GM12891 (cell line): ENCODE measurements around the gene CAMTA1.

Experiments
- DNase-seq: peaks from one replicate; pipeline ENCODE4 v3.0.0; 2011; ENCODE audit warnings: low spot score; ENCODE audit not compliant: insufficient read length
- FAIRE-seq: peaks from 2 replicates; lab custom pipeline; 2011; peaks lifted over from hg19 to GRCh38; lab: Jason Lieb, UNC
- PAX5 ChIP-seq: IDR thresholded peaks from 2 replicates; pipeline ENCODE4 v1.6.1; 2011; ENCODE audit warnings: low read length, moderate library complexity, mild to moderate bottlenecking; ENCODE audit not compliant: insufficient read depth, severe bottlenecking
- POLR2A ChIP-seq: IDR thresholded peaks from 2 replicates; pipeline ENCODE4 v1.6.1; 2011; ENCODE audit warnings: low read depth, low read length, control low read depth
- POLR2AphosphoS5 ChIP-seq: IDR thresholded peaks from 2 replicates; pipeline ENCODE4 v1.6.1; 2011; ENCODE audit warnings: low read depth, low read length, control low read depth
- POU2F2 ChIP-seq: IDR thresholded peaks from 2 replicates; pipeline ENCODE4 v1.6.1; 2011; ENCODE audit warnings: low read depth, mild to moderate bottlenecking, control low read depth, low read length, moderate library complexity
- SPI1 ChIP-seq: IDR thresholded peaks from 2 replicates; pipeline ENCODE4 v1.6.1; 2011; ENCODE audit warnings: low read depth, low read length, control low read depth
- TAF1 ChIP-seq: IDR thresholded peaks from 2 replicates; pipeline ENCODE4 v1.6.1; 2011; ENCODE audit warnings: low read depth, low read length, control low read depth

Gene CAMTA1

GRCh38 chr1:7669559-7670311 lies 884.5 kb downstream of the CAMTA1 start:
- DNase-seq (peak; percentile 80), FAIRE-seq (peak; percentile 50)
- TF ChIP-seq POLR2AphosphoS5 (no peak), SPI1 (no peak), PAX5 (no peak)

- DNase-seq (no peak), FAIRE-seq (no peak)
- TF ChIP-seq TAF1 (no peak), POLR2AphosphoS5 (no peak), POLR2A (no peak), PAX5 (no peak), POU2F2 (no peak), SPI1 (no peak)
Measured at GRCh38 chr1:7670334-7671145, 885.3 kb downstream of the CAMTA1 start.

GRCh38 chr1:7671146-7671465 lies 885.9 kb downstream of the CAMTA1 start:
- FAIRE-seq (no peak), DNase-seq (no peak)
- TF ChIP-seq TAF1 (no peak), POLR2A (no peak), PAX5 (no peak)

- FAIRE-seq, result no peak
- no peak for TF ChIP-seq POLR2A
- TF ChIP-seq PAX5, result no peak
- no peak for TF ChIP-seq POLR2AphosphoS5
- TF ChIP-seq SPI1, result no peak
- no peak for TF ChIP-seq TAF1
- no peak for DNase-seq
Measured at GRCh38 chr1:7671676-7672075, 886.4 kb downstream of the CAMTA1 start.

GRCh38 chr1:7672864-7673263 lies 887.6 kb downstream of the CAMTA1 start:
- DNase-seq (no peak), FAIRE-seq (no peak)
- TF ChIP-seq POLR2AphosphoS5, result no peak

GRCh38 chr1:7674972-7675371 lies 889.7 kb downstream of the CAMTA1 start:
- DNase-seq (no peak), FAIRE-seq (no peak)
- no peak for TF ChIP-seq PAX5
- no peak for TF ChIP-seq POU2F2
- TF ChIP-seq POLR2A, result no peak
- TF ChIP-seq POLR2AphosphoS5, result no peak
- TF ChIP-seq SPI1, result no peak
- TF ChIP-seq TAF1, result no peak

GRCh38 chr1:7675431-7676273 lies 890.4 kb downstream of the CAMTA1 start:
- no peak for FAIRE-seq
- DNase-seq, result no peak
- TF ChIP-seq POLR2A (no peak), POU2F2 (no peak), POLR2AphosphoS5 (no peak), SPI1 (no peak)

- no peak for TF ChIP-seq TAF1
- TF ChIP-seq PAX5, result no peak
- TF ChIP-seq POLR2A, result no peak
- no peak for TF ChIP-seq SPI1
- TF ChIP-seq POLR2AphosphoS5, result no peak
- no peak for TF ChIP-seq POU2F2
- no peak for DNase-seq
- no peak for FAIRE-seq
Measured at GRCh38 chr1:7676274-7676945, 891.2 kb downstream of the CAMTA1 start.

GRCh38 chr1:7677111-7677510 lies 891.9 kb downstream of the CAMTA1 start:
- DNase-seq (no peak), FAIRE-seq (no peak)
- TF ChIP-seq TAF1 (no peak), SPI1 (no peak), POU2F2 (no peak), PAX5 (no peak), POLR2A (no peak), POLR2AphosphoS5 (no peak)

GRCh38 chr1:7677815-7678214 lies 892.6 kb downstream of the CAMTA1 start:
- no peak for TF ChIP-seq TAF1
- TF ChIP-seq PAX5, result no peak
- no peak for TF ChIP-seq POU2F2
- TF ChIP-seq POLR2AphosphoS5, result no peak
- TF ChIP-seq SPI1, result no peak
- TF ChIP-seq POLR2A, result no peak
- DNase-seq (no peak), FAIRE-seq (no peak)
